ENCODE data around the gene TEX29. TPM values are rescaled to one million over a fixed set of nuclear protein-coding genes. Genes with fewer than 3 reads are reported as not detected.

TEX29 gene
- total RNA-seq, 1 donor from 2014 or later, result 0.54 TPM

DNA sequence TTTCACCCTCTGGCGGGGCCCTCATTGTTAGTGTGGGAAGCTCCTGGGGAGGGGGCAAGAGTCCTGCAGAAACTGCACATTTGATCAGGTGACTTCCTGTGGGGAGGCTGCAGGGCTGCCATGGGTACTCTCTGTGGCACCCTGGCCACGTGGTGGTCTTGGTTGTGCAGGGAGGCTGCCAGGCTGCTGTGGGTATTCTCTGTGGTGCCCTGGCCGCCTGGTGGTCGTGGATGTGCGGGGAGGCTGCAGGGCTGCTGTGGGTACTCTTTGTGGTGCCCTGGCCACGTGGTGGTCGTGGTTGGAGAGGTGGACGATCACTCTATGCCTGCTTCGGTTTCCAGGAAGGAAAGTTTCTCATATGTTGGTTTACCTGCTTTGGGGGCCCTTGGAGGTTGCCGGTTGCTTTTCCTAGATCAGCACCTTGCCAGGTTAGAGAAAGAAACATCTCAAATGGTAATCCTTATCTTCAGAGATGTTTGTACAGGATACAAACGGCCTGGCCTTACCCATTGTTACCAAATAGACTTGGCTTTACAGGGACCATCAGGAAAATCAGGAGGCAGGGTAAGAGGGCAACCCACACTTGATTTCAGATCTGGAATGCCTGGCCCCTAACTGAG, 22.9 kb downstream of the TEX29 start:
- H3K4me1 Mint-ChIP-seq (ENCODE audit: unreplicated experiment), result no peaks in the 10 kb centered on the region
- H3K27ac Mint-ChIP-seq (ENCODE audit: unreplicated experiment), result no peak overlapping the region
- H3K9me3 Mint-ChIP-seq (ENCODE audit: unreplicated experiment), result no peaks in the 10 kb centered on the region
- no peak overlapping the region for H3K4me3 Mint-ChIP-seq (ENCODE audit: unreplicated experiment)
- peaks cover 14% of the 10 kb centered on the region for H3K36me3 Mint-ChIP-seq (ENCODE audit: low read depth, unreplicated experiment)
- H3K27me3 Mint-ChIP-seq (ENCODE audit: unreplicated experiment), result peaks cover 3% of the 10 kb centered on the region
- DNase-seq (ENCODE audit: low spot score), result no peak
- TF ChIP-seq CTCF (IDR thresholded peaks at IDR 0.05; ENCODE audit: unreplicated experiment), result no peak

DNA sequence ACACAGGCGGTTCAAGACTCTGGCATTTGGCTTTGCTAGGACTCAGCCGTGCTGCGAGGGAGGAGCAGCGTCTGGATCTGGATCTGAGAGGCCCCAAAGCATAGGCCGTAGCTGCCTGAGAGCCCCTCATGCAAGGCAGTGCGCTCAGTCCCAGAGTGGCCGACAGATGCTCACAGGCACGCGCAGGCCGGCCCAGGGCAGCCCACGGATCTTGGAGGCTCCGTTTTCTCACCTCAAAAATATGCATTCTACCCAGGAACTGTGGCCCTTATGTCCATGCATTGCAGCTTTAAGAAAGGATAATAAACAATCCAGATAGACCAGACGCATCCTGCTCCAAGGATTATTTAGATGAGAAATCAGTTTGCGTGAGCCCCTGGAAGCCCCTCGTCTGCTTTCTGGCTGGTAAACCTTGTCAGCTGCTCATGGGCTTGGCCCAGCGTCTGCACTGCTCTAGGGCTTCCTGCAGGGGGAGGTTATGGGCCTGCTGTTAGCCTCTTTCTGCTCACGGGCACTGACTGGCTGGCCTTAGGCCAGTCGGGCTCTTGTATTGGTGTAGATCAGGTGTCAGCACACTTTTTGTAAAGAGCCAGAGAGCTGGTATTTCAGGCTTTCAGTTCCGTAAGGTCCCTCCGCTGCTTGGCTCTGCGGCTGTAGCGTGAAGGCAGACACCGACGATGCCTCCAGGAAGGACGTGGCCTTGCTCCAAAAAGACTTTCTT, 24.2 kb downstream of the TEX29 start:
- TF ChIP-seq CTCF (IDR thresholded peaks at IDR 0.05; ENCODE audit: unreplicated experiment), result peak; percentile 50
- Mint-ChIP-seq H3K4me1 (ENCODE audit: unreplicated experiment) (no peaks in the 10 kb centered on the region), H3K36me3 (ENCODE audit: low read depth, unreplicated experiment) (peaks cover 13% of the 10 kb centered on the region), H3K9me3 (ENCODE audit: unreplicated experiment) (no peaks in the 10 kb centered on the region), H3K4me3 (ENCODE audit: unreplicated experiment) (no peak overlapping the region), H3K27ac (ENCODE audit: unreplicated experiment) (no peak overlapping the region), H3K27me3 (ENCODE audit: unreplicated experiment) (peaks cover 2% of the 10 kb centered on the region)
- peak; percentile 68 for DNase-seq (ENCODE audit: low spot score)

DNA sequence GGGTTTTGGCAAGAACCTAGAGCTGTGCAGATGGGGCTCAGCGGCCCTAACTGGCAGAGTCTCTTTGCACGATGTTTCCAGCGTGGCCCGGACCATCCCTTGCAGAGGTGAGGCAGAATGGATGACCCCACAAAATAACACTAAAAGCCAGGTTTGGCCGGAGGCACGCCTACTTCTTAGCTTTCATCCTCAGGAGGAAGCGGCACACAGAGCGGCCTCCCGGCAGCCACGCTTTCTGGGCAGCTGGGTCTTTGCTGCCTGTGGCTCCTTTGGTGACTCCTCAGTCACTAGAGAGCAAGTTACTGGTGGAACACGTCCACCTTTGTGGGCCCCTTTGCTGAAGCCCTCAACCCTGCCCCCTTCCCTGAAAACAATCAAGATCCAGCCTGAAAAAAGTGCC, 25.2 kb downstream of the TEX29 start:
- TF ChIP-seq CTCF (IDR thresholded peaks at IDR 0.05; ENCODE audit: unreplicated experiment), result no peak
- H3K27me3 Mint-ChIP-seq (ENCODE audit: unreplicated experiment), result peaks cover 2% of the 10 kb centered on the region
- H3K4me1 Mint-ChIP-seq (ENCODE audit: unreplicated experiment), result no peaks in the 10 kb centered on the region
- H3K4me3 Mint-ChIP-seq (ENCODE audit: unreplicated experiment), result no peak overlapping the region
- H3K9me3 Mint-ChIP-seq (ENCODE audit: unreplicated experiment), result no peaks in the 10 kb centered on the region
- no peak overlapping the region for H3K27ac Mint-ChIP-seq (ENCODE audit: unreplicated experiment)
- no peak for DNase-seq (ENCODE audit: low spot score)
- H3K36me3 Mint-ChIP-seq (ENCODE audit: low read depth, unreplicated experiment), result peaks cover 11% of the 10 kb centered on the region

GRCh38 chr13:111346101-111346680, 25.7 kb downstream of the TEX29 start:
- H3K4me3 Mint-ChIP-seq (ENCODE audit: unreplicated experiment), result no peak overlapping the region
- no peaks in the 10 kb centered on the region for H3K4me1 Mint-ChIP-seq (ENCODE audit: unreplicated experiment)
- H3K36me3 Mint-ChIP-seq (ENCODE audit: low read depth, unreplicated experiment), result peaks cover 11% of the 10 kb centered on the region
- DNase-seq (ENCODE audit: low spot score), result no peak
- H3K27ac Mint-ChIP-seq (ENCODE audit: unreplicated experiment), result no peak overlapping the region
- no peaks in the 10 kb centered on the region for H3K9me3 Mint-ChIP-seq (ENCODE audit: unreplicated experiment)
- no peak for TF ChIP-seq CTCF (IDR thresholded peaks at IDR 0.05; ENCODE audit: unreplicated experiment)
- peaks cover 2% of the 10 kb centered on the region for H3K27me3 Mint-ChIP-seq (ENCODE audit: unreplicated experiment)

GRCh38 chr13:111347438-111347837, 27.0 kb downstream of the TEX29 start:
- no peaks in the 10 kb centered on the region for H3K9me3 Mint-ChIP-seq (ENCODE audit: unreplicated experiment)
- no peak overlapping the region for H3K27ac Mint-ChIP-seq (ENCODE audit: unreplicated experiment)

More at GRCh38 chr13:111347438-111347837, 27.0 kb downstream of the TEX29 start:
- Mint-ChIP-seq H3K27me3 (ENCODE audit: unreplicated experiment) (peaks cover 2% of the 10 kb centered on the region), H3K36me3 (ENCODE audit: low read depth, unreplicated experiment) (peaks cover 11% of the 10 kb centered on the region), H3K4me1 (ENCODE audit: unreplicated experiment) (no peaks in the 10 kb centered on the region), H3K4me3 (ENCODE audit: unreplicated experiment) (no peak overlapping the region)
- DNase-seq (ENCODE audit: low spot score), result no peak
- no peak for TF ChIP-seq CTCF (IDR thresholded peaks at IDR 0.05; ENCODE audit: unreplicated experiment)
